Ishikawa (cell line): Measurements from ENCODE around the gene CLSTN2.

Experiments used
- CEBPB ChIP-seq: IDR thresholded peaks from 2 replicates; pipeline ENCODE4 v1.6.1; 2012
- CREB1 ChIP-seq: IDR thresholded peaks from 2 replicates; pipeline ENCODE4 v1.6.1; 2012; ENCODE audit warnings: low read depth
- EGR1 ChIP-seq: IDR thresholded peaks from 2 replicates; pipeline ENCODE4 v1.6.1; 2012
- EP300 ChIP-seq: IDR thresholded peaks from 2 replicates; pipeline ENCODE4 v1.6.1; 2012; ENCODE audit warnings: borderline replicate concordance
- FOXM1 ChIP-seq: IDR thresholded peaks from 2 replicates; pipeline ENCODE4 v1.6.1; 2012; ENCODE audit warnings: low read depth, borderline replicate concordance
- NFIC ChIP-seq: IDR thresholded peaks from 2 replicates; pipeline ENCODE4 v1.6.1; 2012
- RAD21 ChIP-seq: IDR thresholded peaks from 2 replicates; pipeline ENCODE4 v1.6.1; 2012; ENCODE audit warnings: low read depth
- REST ChIP-seq: IDR thresholded peaks from 2 replicates; pipeline ENCODE4 v1.6.1; 2012; ENCODE audit warnings: low read depth, mild to moderate bottlenecking
- TAF1 ChIP-seq: IDR thresholded peaks from 2 replicates; pipeline ENCODE4 v1.6.1; 2012; ENCODE audit warnings: low read depth, mild to moderate bottlenecking
- TCF12 ChIP-seq: IDR thresholded peaks from 2 replicates; pipeline ENCODE4 v1.6.1; 2012; ENCODE audit warnings: low read depth
- TEAD4 ChIP-seq: IDR thresholded peaks from 2 replicates; pipeline ENCODE4 v1.6.1; 2012
- YY1 ChIP-seq: IDR thresholded peaks from 2 replicates; pipeline ENCODE4 v1.6.1; 2012; ENCODE audit warnings: low read depth
- ZBTB7A ChIP-seq: IDR thresholded peaks from 2 replicates; pipeline ENCODE4 v1.6.1; 2012; ENCODE audit warnings: low read depth
- TF ChIP-seq, protein P1 (sequence below): IDR thresholded peaks from 2 replicates; pipeline ENCODE4 v1.6.1; 2012
- TF ChIP-seq, protein P2 (sequence below): IDR thresholded peaks from 2 replicates; pipeline ENCODE4 v1.6.1; 2012

The CLSTN2 gene

DNA sequence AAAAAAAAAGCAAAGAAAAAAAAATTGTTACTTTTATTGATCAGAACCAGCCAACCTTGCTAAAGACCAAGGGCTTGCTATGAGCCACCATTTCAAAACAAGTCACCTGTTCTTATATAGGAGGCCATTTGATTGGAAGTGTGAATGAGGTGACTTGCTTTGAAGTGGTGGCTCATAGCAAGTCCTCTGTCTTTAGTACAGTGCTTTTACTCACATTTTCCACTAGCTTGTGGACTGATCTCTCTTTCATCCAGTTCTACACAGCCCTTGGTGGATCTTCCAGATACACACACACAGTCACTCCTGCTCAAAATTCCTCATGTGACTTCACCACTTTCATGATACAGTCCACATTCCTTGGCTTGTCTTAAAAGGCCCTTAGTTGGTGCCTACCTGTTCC is 13.5 kb downstream of the CLSTN2 start:
- TF ChIP-seq, protein P1, sequence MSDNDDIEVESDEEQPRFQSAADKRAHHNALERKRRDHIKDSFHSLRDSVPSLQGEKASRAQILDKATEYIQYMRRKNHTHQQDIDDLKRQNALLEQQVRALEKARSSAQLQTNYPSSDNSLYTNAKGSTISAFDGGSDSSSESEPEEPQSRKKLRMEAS: no peak
- TF ChIP-seq EGR1 (no peak), ZBTB7A (no peak), NFIC (no peak), TAF1 (no peak), CREB1 (no peak), REST (no peak), TCF12 (no peak), TEAD4 (no peak), RAD21 (no peak), YY1 (no peak), EP300 (no peak), FOXM1 (no peak), CEBPB (no peak)
- TF ChIP-seq, protein P2, sequence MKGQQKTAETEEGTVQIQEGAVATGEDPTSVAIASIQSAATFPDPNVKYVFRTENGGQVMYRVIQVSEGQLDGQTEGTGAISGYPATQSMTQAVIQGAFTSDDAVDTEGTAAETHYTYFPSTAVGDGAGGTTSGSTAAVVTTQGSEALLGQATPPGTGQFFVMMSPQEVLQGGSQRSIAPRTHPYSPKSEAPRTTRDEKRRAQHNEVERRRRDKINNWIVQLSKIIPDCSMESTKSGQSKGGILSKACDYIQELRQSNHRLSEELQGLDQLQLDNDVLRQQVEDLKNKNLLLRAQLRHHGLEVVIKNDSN: no peak

GRCh38 chr3:139948898-139949297 is 13.9 kb downstream of the CLSTN2 start:
- TF ChIP-seq EP300 (no peak), ZBTB7A (no peak), YY1 (no peak)
- TF ChIP-seq, protein P2: no peak

DNA sequence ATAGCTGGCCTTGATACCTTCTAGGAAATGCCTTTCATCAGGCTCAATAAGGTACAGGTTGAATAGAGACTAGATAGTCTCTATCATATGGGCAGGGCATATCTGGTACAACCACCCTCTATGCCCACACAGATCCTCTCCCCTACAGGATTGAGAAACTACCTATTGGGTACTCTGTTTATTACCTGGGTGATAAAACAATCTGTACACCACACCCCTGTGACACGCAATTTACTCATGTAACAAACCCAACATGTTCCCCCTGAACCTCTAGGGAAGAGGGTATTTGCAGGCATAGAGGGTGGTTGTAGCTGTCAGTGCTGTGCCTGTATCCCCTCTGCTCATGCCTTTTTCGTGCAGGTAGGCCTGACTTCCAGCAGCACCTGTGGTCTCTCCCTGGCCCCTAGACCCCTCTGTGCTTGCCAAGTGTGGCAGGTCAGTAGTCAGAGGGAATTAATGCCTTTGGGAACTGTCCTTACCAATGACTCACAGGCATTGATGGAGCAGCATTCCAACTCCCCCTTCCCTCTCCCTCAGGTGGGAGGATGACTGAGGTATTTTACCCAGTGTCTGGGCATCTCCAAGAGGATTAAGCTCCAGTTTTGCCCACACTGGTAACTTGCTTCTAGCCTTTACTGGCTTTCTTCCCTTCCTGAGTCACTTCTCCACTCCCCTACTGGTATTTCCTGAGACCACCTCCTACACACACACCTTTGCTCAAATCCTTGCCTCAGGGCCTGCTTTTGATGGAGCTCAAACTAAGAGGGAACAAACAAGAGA is 18.3 kb downstream of the CLSTN2 start:
- TF ChIP-seq CEBPB (no peak), TEAD4 (no peak), NFIC (no peak), YY1 (no peak), TCF12 (no peak), TAF1 (no peak), RAD21 (no peak), FOXM1 (no peak), ZBTB7A (no peak), CREB1 (no peak), EP300 (no peak), EGR1 (no peak), REST (no peak)
- TF ChIP-seq, protein P1: no peak
- TF ChIP-seq, protein P2: no peak

- TF ChIP-seq YY1 (no peak), TCF12 (no peak), FOXM1 (no peak), NFIC (no peak), TAF1 (no peak), RAD21 (no peak), EGR1 (no peak), CEBPB (no peak), REST (no peak), ZBTB7A (no peak), CREB1 (no peak), EP300 (no peak), TEAD4 (no peak)
- TF ChIP-seq, protein P1: no peak
- TF ChIP-seq, protein P2: no peak
Observed at GRCh38 chr3:139954146-139954860, 19.3 kb downstream of the CLSTN2 start.
